Heart left ventricle (tissue), 16 donors: ENCODE measurements around the gene STPG1. TPM values are rescaled to one million over a fixed set of nuclear protein-coding genes. Genes with fewer than 3 reads are reported as not detected.

Experiments used
- ATAC-seq, 4 donors: fragments of 200-7000 bp; cut with Tn5 transposase; one replicate each; pipeline ENCODE4 v1.9.1; 2020 to 2022; ENCODE audit warnings: moderate library complexity in 4 of 4, mild to moderate bottlenecking in 3 of 4, moderate number of reproducible peaks in 1 of 4
- DNase-seq, 5 donors: peaks; one replicate each; pipeline ENCODE4 v3.0.0-alpha.2; 2020
- H3K27ac ChIP-seq, 12 donors: fragments of 200-600 bp; sonication (generic) in 4 of 12; one replicate each; pipeline versions ENCODE4 v1.5.0 to v1.8.0; 2016 to 2022; ENCODE audit warnings: mild to moderate bottlenecking in 2 of 12
- H3K27me3 ChIP-seq, 9 donors: fragments of 200-600 bp; sonication (generic) in 2 of 9; one replicate each; pipeline versions ENCODE4 v1.5.1 to v1.8.0; 2016 to 2022; ENCODE audit warnings: mild to moderate bottlenecking in 3 of 9
- H3K36me3 ChIP-seq, 9 donors: fragments of 200-600 bp; sonication (generic) in 2 of 9; one replicate each; pipeline versions ENCODE4 v1.5.0 to v1.8.0; 2018 to 2022; ENCODE audit warnings: mild to moderate bottlenecking in 2 of 9
- H3K4me1 ChIP-seq, 12 donors: fragments of 200-600 bp; sonication (generic) in 4 of 12; one replicate each; pipeline versions ENCODE4 v1.5.0 to v1.8.0; 2016 to 2022; ENCODE audit warnings: mild to moderate bottlenecking in 3 of 12
- H3K4me3 ChIP-seq, 12 donors: fragments of 200-600 bp; sonication (generic) in 4 of 12; one replicate each; pipeline versions ENCODE4 v1.5.0 to v1.8.0; 2017 to 2022; ENCODE audit warnings: mild to moderate bottlenecking in 9 of 12, moderate library complexity in 4 of 12
- H3K9me3 ChIP-seq, 12 donors: fragments of 200-600 bp; sonication (generic) in 4 of 12; one replicate each; pipeline versions ENCODE4 v1.5.0 to v1.8.0; 2016 to 2022; ENCODE audit warnings: mild to moderate bottlenecking in 1 of 12
- POLR2A ChIP-seq, 2 donors: fragments of 450-650 bp; IDR thresholded peaks; one replicate each; pipeline ENCODE4 v1.6.1; 2017; ENCODE audit warnings: antibody characterized with exemption in 2 of 2, mild to moderate bottlenecking in 2 of 2, moderate library complexity in 2 of 2
- WGBS, 4 donors: extraction: QIAGEN DNeasy Blood & Tissue Kit in 2 of 4; methylation state at CpG; one replicate each; pipeline versions ENCODE4 v1.1.5 to v1.1.7; 2013 to 2018; 5-methylcytosine and 5-hydroxymethylcytosine counted together
- intact Hi-C, 10 donors: fragments of 100-400 bp; cut with DNase I; formaldehyde crosslinking; loops; one replicate each; pipeline versions ENCODE4 v1.11.1 to v1.14.2; 2022
- polyA plus RNA-seq, 2 donors: library from polyadenylated mRNA; stranded (reverse); fragments of 200-250 nt; gene quantifications; one replicate each; pipeline ENCODE4 v1.2.3, GENCODE V29; 2013
- total RNA-seq, 9 donors: library from RNA; depleted of rRNA in 2 of 9; stranded (reverse); fragments of >200 nt in 2 of 9; fragmentation: NEBNext Ultra II Directional in 3 of 9; extraction: Animal tissue kit (Norgen Biotek cat#: 25700) in 3 of 9; gene quantifications; one replicate each; pipeline versions ENCODE4 v1.1.0 to v1.2.4, GENCODE V29; 2016 to 2023
- TF ChIP-seq, protein P1 (sequence below), 12 donors: fragments of 200-600 bp; sonication (generic) in 4 of 12; IDR thresholded peaks; one replicate each; pipeline versions ENCODE4 v1.5.0 to v1.8.0; 2018 to 2022; ENCODE audit warnings: antibody characterized with exemption in 12 of 12, mild to moderate bottlenecking in 5 of 12
- donor health status: ischemic (EF 13 %, LVEDD 7.1; RV severe dilation, severe dysfunction).
- donor health status: healthy with polysubstance abuse.
- donor health status: DM: no; HTN: yes; CAD: no.
- donor health status: DM: no; HTN: no; CAD: no.
- donor health status: ischemic (EF 25% LVEDD 6.9; RV normal size, moderate dysfunction).
- donor health status: ischemic (EF 25% LVEDD 5.7; RV mildly dilated, moderate dysfunction).
- donor health status: healthy.
- donor health status: DM: yes; HTN: yes; CAD: no.
- donor health status: ischemic (EF 35%, LVEDD 5.7; RV mildly dilated, moderate dysfunction).
- donor health status: nonischemic (EF 11% LVEDD 7.7; RV severe dilation, severe dysfunction).
- donor health status: DM: yes; HTN: yes; CAD: no.
- donor health status: PGD.
- donor health status: ischemic (EF 29% LVEDD 5.4; RV normal size, mild dysfunction).
- donor health status: nonischemic (EF 23%, LVEDD 6.1; RV moderate dilation, normal function).

Gene STPG1
- total and polyA plus RNA-seq, 11 donors, result 3.8 to 6.9 (median 4.8) TPM

- 87 to 94% (median 92%) methylated on average over 2 of the region's 2 CpGs for WGBS, 4 donors
- Histone ChIP-seq H3K4me1 (no peaks in the 10 kb centered on the region), H3K36me3 (no peaks in the 10 kb centered on the region), H3K4me3 (no peak overlapping the region), H3K27ac (no peak overlapping the region), H3K27me3 (no peaks in the 10 kb centered on the region), H3K9me3 (no peaks in the 10 kb centered on the region)
- intact Hi-C loops, result no loop called here
- no peak for ATAC-seq
- TF ChIP-seq POLR2A (IDR thresholded peaks at IDR 0.05), result no peak
- TF ChIP-seq, protein P1, sequence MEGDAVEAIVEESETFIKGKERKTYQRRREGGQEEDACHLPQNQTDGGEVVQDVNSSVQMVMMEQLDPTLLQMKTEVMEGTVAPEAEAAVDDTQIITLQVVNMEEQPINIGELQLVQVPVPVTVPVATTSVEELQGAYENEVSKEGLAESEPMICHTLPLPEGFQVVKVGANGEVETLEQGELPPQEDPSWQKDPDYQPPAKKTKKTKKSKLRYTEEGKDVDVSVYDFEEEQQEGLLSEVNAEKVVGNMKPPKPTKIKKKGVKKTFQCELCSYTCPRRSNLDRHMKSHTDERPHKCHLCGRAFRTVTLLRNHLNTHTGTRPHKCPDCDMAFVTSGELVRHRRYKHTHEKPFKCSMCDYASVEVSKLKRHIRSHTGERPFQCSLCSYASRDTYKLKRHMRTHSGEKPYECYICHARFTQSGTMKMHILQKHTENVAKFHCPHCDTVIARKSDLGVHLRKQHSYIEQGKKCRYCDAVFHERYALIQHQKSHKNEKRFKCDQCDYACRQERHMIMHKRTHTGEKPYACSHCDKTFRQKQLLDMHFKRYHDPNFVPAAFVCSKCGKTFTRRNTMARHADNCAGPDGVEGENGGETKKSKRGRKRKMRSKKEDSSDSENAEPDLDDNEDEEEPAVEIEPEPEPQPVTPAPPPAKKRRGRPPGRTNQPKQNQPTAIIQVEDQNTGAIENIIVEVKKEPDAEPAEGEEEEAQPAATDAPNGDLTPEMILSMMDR (IDR thresholded peaks at IDR 0.05), result no peak
- DNase-seq, result no peak
Observed at GRCh38 chr1:24349891-24350290, 63.7 kb downstream of the STPG1 start.

DNA sequence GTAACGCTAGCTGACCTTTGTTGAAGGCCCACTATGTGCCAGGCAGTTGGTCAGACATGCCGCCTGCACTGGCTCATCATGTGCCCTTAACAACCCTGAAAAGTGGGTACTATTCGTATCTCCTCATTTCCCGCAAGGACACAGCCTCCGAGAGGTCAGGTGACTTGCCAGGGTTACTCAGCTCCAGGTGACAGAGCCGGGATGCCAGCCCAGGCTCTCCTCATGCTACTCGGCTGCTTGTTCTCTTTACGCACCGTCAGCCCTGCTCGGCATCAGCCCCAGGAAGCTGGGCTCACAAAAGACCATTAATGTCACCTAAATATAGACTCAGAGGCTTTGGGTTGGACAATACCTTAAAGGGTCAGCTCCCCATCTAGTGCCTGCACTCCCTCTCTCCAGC lies 65.4 kb downstream of the STPG1 start:
- Histone ChIP-seq H3K9me3 (no peaks in the 10 kb centered on the region), H3K27ac (no peak overlapping the region), H3K4me1 (no peaks in the 10 kb centered on the region), H3K27me3 (no peaks in the 10 kb centered on the region), H3K4me3 (no peak overlapping the region), H3K36me3 (no peaks in the 10 kb centered on the region)
- DNase-seq (no peak), ATAC-seq (no peak)
- TF ChIP-seq, protein P1 (IDR thresholded peaks at IDR 0.05), result no peak
- no peak for TF ChIP-seq POLR2A (IDR thresholded peaks at IDR 0.05)
- intact Hi-C loops, result no loop called here
- 60 to 87% (median 85%) methylated on average over 1 to 10 of the region's 10 CpGs for WGBS, 4 donors

GRCh38 chr1:24347159-24347934 lies 66.2 kb downstream of the STPG1 start:
- Histone ChIP-seq H3K27me3 (no peaks in the 10 kb centered on the region), H3K27ac (no peak overlapping the region), H3K36me3 (no peaks in the 10 kb centered on the region), H3K4me3 (no peak overlapping the region), H3K9me3 (no peaks in the 10 kb centered on the region), H3K4me1 (no peaks in the 10 kb centered on the region)
- intact Hi-C loops, result no loop called here
- no peak for ATAC-seq
- DNase-seq, result no peak
- TF ChIP-seq, protein P1 (IDR thresholded peaks at IDR 0.05), result no peak
- TF ChIP-seq POLR2A (IDR thresholded peaks at IDR 0.05), result no peak
- WGBS, 4 donors, result 66 to 81% (median 76%) methylated on average over 15 to 19 of the region's 19 CpGs

GRCh38 chr1:24345334-24345733 lies 68.2 kb downstream of the STPG1 start:
- 76 to 96% (median 80%) methylated on average over 5 of the region's 5 CpGs for WGBS, 4 donors
- no peak for ATAC-seq

More at GRCh38 chr1:24345334-24345733, 68.2 kb downstream of the STPG1 start:
- no peak for TF ChIP-seq POLR2A (IDR thresholded peaks at IDR 0.05)
- TF ChIP-seq, protein P1 (IDR thresholded peaks at IDR 0.05), result no peak
- H3K27ac ChIP-seq, result no peak overlapping the region
- DNase-seq, result no peak
- H3K27me3 ChIP-seq, result no peaks in the 10 kb centered on the region
- H3K9me3 ChIP-seq, result no peaks in the 10 kb centered on the region
- intact Hi-C loops, result no loop called here
- no peak overlapping the region for H3K4me3 ChIP-seq
- no peaks in the 10 kb centered on the region for H3K4me1 ChIP-seq
- no peaks in the 10 kb centered on the region for H3K36me3 ChIP-seq
